ENCODE data around the gene NUCB2. TPM values are rescaled to one million over a fixed set of nuclear protein-coding genes. Genes with fewer than 3 reads are reported as not detected.

Gene NUCB2
- polyA plus RNA-seq, 1 of the 3 experiments (the other 2 are of a cell fraction) = 25.0 TPM

- H3K4me2 ChIP-seq = peak overlapping the region; percentile 49
- peak overlapping the region; percentile 58 to 67; a peak in 3 of 4 replicates for H3K27ac ChIP-seq (ENCODE audit: low read depth in 2 of 2, low read length in 1 of 2)
- ChIA-PET CTCF (interaction anchor here (1.1 kb wide), 1 partner anchor 19 kb away, joined by 3 read pairs; no protein-coding TSS in a partner anchor), POLR2A (no interaction called here)
- H2AFZ ChIP-seq (ENCODE audit: low read depth) = peak overlapping the region; percentile 26; the same call in 1 of the 2 replicates
- no peaks in the 10 kb centered on the region for H3K9me2 ChIP-seq
- no peak overlapping the region for H3K9ac ChIP-seq
- H3K36me3 ChIP-seq (replicated peaks in 1 of 2; ENCODE audit: control insufficient read depth in 1 of 2, insufficient read depth in 2 of 2, low read length in 1 of 2) = peaks cover 31 to 36% of the 10 kb centered on the region in 2 experiments
- no peaks in the 10 kb centered on the region for H3K9me3 ChIP-seq
- H3K4me1 ChIP-seq (ENCODE audit: control insufficient read depth in 1 of 2, insufficient read depth in 2 of 2, low read depth in 1 of 2, low read length in 1 of 2) = no peaks in the 10 kb centered on the region
- WGBS (ENCODE audit: low lambda C conversion rate) = 95% methylated on average over 8 of the region's 8 CpGs
- no peaks in the 10 kb centered on the region for H3K27me3 ChIP-seq (ENCODE audit: insufficient read depth)
- H3F3A ChIP-seq (replicated peaks; ENCODE audit: insufficient read depth) = peaks cover 18% of the 10 kb centered on the region
- TF ChIP-seq, protein P1, sequence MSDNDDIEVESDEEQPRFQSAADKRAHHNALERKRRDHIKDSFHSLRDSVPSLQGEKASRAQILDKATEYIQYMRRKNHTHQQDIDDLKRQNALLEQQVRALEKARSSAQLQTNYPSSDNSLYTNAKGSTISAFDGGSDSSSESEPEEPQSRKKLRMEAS (IDR thresholded peaks at IDR 0.05; ENCODE audit: low read depth) = no peak
- TF ChIP-seq RXRA (IDR thresholded peaks at IDR 0.05; ENCODE audit: borderline replicate concordance, low read depth) = no peak
- no peak for TF ChIP-seq GABPA (IDR thresholded peaks at IDR 0.05; ENCODE audit: low read depth)
- no peak for TF ChIP-seq NRF1 (IDR thresholded peaks at IDR 0.05; ENCODE audit: low read depth, low read length)
- TF ChIP-seq MEF2A (IDR thresholded peaks at IDR 0.05; ENCODE audit: borderline replicate concordance, low read depth) = no peak
- TF ChIP-seq JUND (IDR thresholded peaks at IDR 0.05) = no peak
- no peaks in the 10 kb centered on the region for H4K20me1 ChIP-seq (ENCODE audit: insufficient read depth)
- no peaks in the 10 kb centered on the region for H3K79me2 ChIP-seq (ENCODE audit: insufficient read depth)
- 0 out of 4 replicates have a peak overlapping the region, but pooled peaks of 1 of the 2 experiments have one; percentile 12 for H3K4me3 ChIP-seq (ENCODE audit: low read depth in 2 of 2, low read length in 1 of 2)
- DNase-seq = no peak
Observed at GRCh38 chr11:17313349-17314231, 37.1 kb downstream of the NUCB2 start.

- H3K9ac ChIP-seq = no peak overlapping the region
- H3K4me2 ChIP-seq = peak overlapping the region; percentile 49
- 18% methylated on average over 1 of the region's 1 CpG for WGBS (ENCODE audit: low lambda C conversion rate)
- peak overlapping the region; percentile 26; the same call in 1 of the 2 replicates for H2AFZ ChIP-seq (ENCODE audit: low read depth)
- H3K27ac ChIP-seq (ENCODE audit: low read depth in 2 of 2, low read length in 1 of 2) = peak overlapping the region; percentile 58 to 67; a peak in 3 of 4 replicates
- DNase-seq = no peak
- H3K9me3 ChIP-seq = no peaks in the 10 kb centered on the region
- H4K20me1 ChIP-seq (ENCODE audit: insufficient read depth) = no peaks in the 10 kb centered on the region
- ChIA-PET POLR2A (no interaction called here), CTCF (no interaction called here)
- H3K27me3 ChIP-seq (ENCODE audit: insufficient read depth) = no peaks in the 10 kb centered on the region
- 0 out of 4 replicates have a peak overlapping the region, but pooled peaks of 1 of the 2 experiments have one; percentile 12 for H3K4me3 ChIP-seq (ENCODE audit: low read depth in 2 of 2, low read length in 1 of 2)
- H3K4me1 ChIP-seq (ENCODE audit: control insufficient read depth in 1 of 2, insufficient read depth in 2 of 2, low read depth in 1 of 2, low read length in 1 of 2) = no peaks in the 10 kb centered on the region
- no peak for TF ChIP-seq FOXJ3 (CRISPR knock-in tag; IDR thresholded peaks at IDR 0.05)
- TF ChIP-seq, protein P2, sequence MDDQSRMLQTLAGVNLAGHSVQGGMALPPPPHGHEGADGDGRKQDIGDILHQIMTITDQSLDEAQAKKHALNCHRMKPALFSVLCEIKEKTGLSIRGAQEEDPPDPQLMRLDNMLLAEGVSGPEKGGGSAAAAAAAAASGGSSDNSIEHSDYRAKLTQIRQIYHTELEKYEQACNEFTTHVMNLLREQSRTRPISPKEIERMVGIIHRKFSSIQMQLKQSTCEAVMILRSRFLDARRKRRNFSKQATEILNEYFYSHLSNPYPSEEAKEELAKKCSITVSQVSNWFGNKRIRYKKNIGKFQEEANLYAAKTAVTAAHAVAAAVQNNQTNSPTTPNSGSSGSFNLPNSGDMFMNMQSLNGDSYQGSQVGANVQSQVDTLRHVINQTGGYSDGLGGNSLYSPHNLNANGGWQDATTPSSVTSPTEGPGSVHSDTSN (IDR thresholded peaks at IDR 0.05) = peak; percentile 40; the same call in 1 of the 2 replicates
- peak; percentile 72 for TF ChIP-seq USF1 (IDR thresholded peaks at IDR 0.05; ENCODE audit: borderline replicate concordance, low read depth)
- no peak for TF ChIP-seq RFX5 (IDR thresholded peaks at IDR 0.05; ENCODE audit: low read length)
- TF ChIP-seq TEAD4 (IDR thresholded peaks at IDR 0.05; ENCODE audit: borderline replicate concordance, insufficient read depth) = no peak
- no peaks in the 10 kb centered on the region for H3K79me2 ChIP-seq (ENCODE audit: insufficient read depth)
- H3K9me2 ChIP-seq = no peaks in the 10 kb centered on the region
- peaks cover 31 to 32% of the 10 kb centered on the region in 2 experiments for H3K36me3 ChIP-seq (replicated peaks in 1 of 2; ENCODE audit: control insufficient read depth in 1 of 2, insufficient read depth in 2 of 2, low read length in 1 of 2)
- peaks cover 18% of the 10 kb centered on the region for H3F3A ChIP-seq (replicated peaks; ENCODE audit: insufficient read depth)
Observed at GRCh38 chr11:17314232-17314547, 37.7 kb downstream of the NUCB2 start.

All from SK-N-SH (cell line).